BJ (cell line): Measurements from ENCODE around the gene SH3BP2. TPM values are rescaled to one million over a fixed set of nuclear protein-coding genes. Genes with fewer than 3 reads are reported as not detected.

ENCODE experiments used
- CTCF ChIA-PET: fragments of 350-600 bp; formaldehyde crosslinking; extraction: SDS; loops from one replicate; lab custom pipeline; 2021; ENCODE audit warnings: antibody characterized with exemption, inconsistent platforms; lab: Yijun Ruan, JAX
- POLR2A ChIA-PET: fragments of 300-600 bp; sonication (Branson Sonifier 250); formaldehyde crosslinking; extraction: SDS; loops from one replicate; lab custom pipeline; 2021; ENCODE audit warnings: antibody characterized with exemption; lab: Charles Lee
- DNase-seq: peaks from one replicate; pipeline ENCODE4 v3.0.0-alpha.2; 2011; ENCODE audit warnings: low read depth
- H3K27me3 ChIP-seq: 2 replicates; pipeline ENCODE4 v1.6.0; 2011; ENCODE audit warnings: low read length; ENCODE audit not compliant: control insufficient read depth, insufficient read depth
- H3K36me3 ChIP-seq: 2 replicates; pipeline ENCODE4 v1.5.1; 2011; ENCODE audit warnings: low read length; ENCODE audit not compliant: control insufficient read depth, insufficient read depth
- H3K4me3 ChIP-seq: 2 replicates; pipeline ENCODE4 v1.5.1; 2011; ENCODE audit warnings: low read depth, mild to moderate bottlenecking, control low read depth, low read length
- CTCF ChIP-seq: IDR thresholded peaks from 2 replicates; pipeline ENCODE4 v1.5.1; 2011; ENCODE audit warnings: low read depth, mild to moderate bottlenecking, control low read depth, inconsistent platforms, low read length, moderate library complexity; ENCODE audit not compliant: insufficient read depth
- polyA plus RNA-seq: library from polyadenylated mRNA; depleted of rRNA; stranded (reverse); fragments of >200 nt; gene quantifications from 2 replicates; pipeline ENCODE4 v1.2.3, GENCODE V29; 2011

The SH3BP2 gene
- polyA plus RNA-seq, 1 experiment = 42.2 TPM

- H3K4me3 ChIP-seq = no peak overlapping the region
- peaks cover 9% of the 10 kb centered on the region for H3K36me3 ChIP-seq
- POLR2A ChIA-PET = interaction anchor here (0.8 kb wide), 1 partner anchor 11 kb away, joined by 3 read pairs; no protein-coding TSS in a partner anchor
- no peaks in the 10 kb centered on the region for H3K27me3 ChIP-seq
- DNase-seq = no peak
- CTCF ChIA-PET = no interaction called here
- no peak for TF ChIP-seq CTCF
Observed at GRCh38 chr4:2800691-2801596, 8.1 kb downstream of the SH3BP2 start.

GRCh38 chr4:2802618-2803531 lies 10.0 kb downstream of the SH3BP2 start:
- no peak for TF ChIP-seq CTCF
- DNase-seq = no peak
- H3K36me3 ChIP-seq = peaks cover 12% of the 10 kb centered on the region
- H3K4me3 ChIP-seq = no peak overlapping the region
- no peaks in the 10 kb centered on the region for H3K27me3 ChIP-seq
- CTCF ChIA-PET = no interaction called here
- POLR2A ChIA-PET = no interaction called here

- Histone ChIP-seq H3K4me3 (no peak overlapping the region), H3K27me3 (no peaks in the 10 kb centered on the region), H3K36me3 (peaks cover 14% of the 10 kb centered on the region)
- ChIA-PET POLR2A (no interaction called here), CTCF (no interaction called here)
- TF ChIP-seq CTCF = no peak
- no peak for DNase-seq
Observed at GRCh38 chr4:2803624-2804448, 11.0 kb downstream of the SH3BP2 start.

GRCh38 chr4:2804449-2804972 lies 11.6 kb downstream of the SH3BP2 start:
- no peak for TF ChIP-seq CTCF
- H3K4me3 ChIP-seq = no peak overlapping the region
- DNase-seq = no peak
- ChIA-PET POLR2A (no interaction called here), CTCF (no interaction called here)
- no peaks in the 10 kb centered on the region for H3K27me3 ChIP-seq
- H3K36me3 ChIP-seq = peaks cover 16% of the 10 kb centered on the region
